Neural cell (in vitro differentiated cells): ENCODE data around the gene MYO3B. TPM values are rescaled to one million over a fixed set of nuclear protein-coding genes. Genes with fewer than 3 reads are reported as not detected.
"Not testable (repeated sequence)": the region's sequence is repeated elsewhere in the genome, so short reads cannot be mapped to it uniquely, and the experiment has no call there.

Experiments used
- H2AFZ ChIP-seq: fragments of 200-600, 300-800 bp; sonication (generic), shearing (Covaris generic); 2 replicates; pipeline ENCODE4 v1.6.0; 2014; ENCODE audit warnings: low read depth, mild to moderate bottlenecking, antibody characterized with exemption, low read length, moderate library complexity
- H3F3A ChIP-seq: fragments of 200-600 bp; shearing (Covaris generic); 2 replicates; pipeline ENCODE4 v1.6.1; 2016; ENCODE audit warnings: mild to moderate bottlenecking, moderate library complexity, mixed read lengths, antibody characterized with exemption, low read length; ENCODE audit not compliant: insufficient read depth, poor library complexity, severe bottlenecking
- H3K27ac ChIP-seq: fragments of 200-600, 300-800 bp; sonication (generic), shearing (Covaris generic); 2 replicates; pipeline ENCODE4 v1.5.1; 2014; ENCODE audit warnings: mild to moderate bottlenecking, low read length, moderate library complexity
- H3K27me3 ChIP-seq: fragments of 300-800, 200-600 bp; sonication (generic), shearing (Covaris generic); 2 replicates; pipeline ENCODE4 v1.6.0; 2014; ENCODE audit warnings: mild to moderate bottlenecking, low read depth, low read length, moderate library complexity; ENCODE audit not compliant: insufficient read depth
- H3K36me3 ChIP-seq: fragments of 300-800, 200-600 bp; sonication (generic), shearing (Covaris generic); 2 replicates; pipeline ENCODE4 v1.5.1; 2014; ENCODE audit warnings: mild to moderate bottlenecking, antibody characterized with exemption, low read length, moderate library complexity; ENCODE audit not compliant: insufficient read depth
- H3K4me2 ChIP-seq: fragments of 300-800, 200-600 bp; sonication (generic), shearing (Covaris generic); 2 replicates; pipeline ENCODE4 v1.6.0; 2014; ENCODE audit warnings: mild to moderate bottlenecking, low read length
- H3K4me3 ChIP-seq: fragments of 300-800, 200-600 bp; sonication (generic), shearing (Covaris generic); 2 replicates; pipeline ENCODE4 v1.5.1; 2014; ENCODE audit warnings: mild to moderate bottlenecking, low read length, moderate library complexity
- H3K79me2 ChIP-seq: fragments of 200-600 bp; shearing (Covaris generic); replicated peaks from 2 replicates; pipeline ENCODE4 v1.6.0; 2014; ENCODE audit warnings: mild to moderate bottlenecking, low read length, moderate library complexity; ENCODE audit not compliant: insufficient read depth
- H3K9ac ChIP-seq: fragments of 300-800, 200-600 bp; sonication (generic), shearing (Covaris generic); 2 replicates; pipeline ENCODE4 v1.6.1; 2016; ENCODE audit warnings: mild to moderate bottlenecking, low read length, mixed read lengths
- H3K9me2 ChIP-seq: fragments of 200-600 bp; shearing (Covaris generic); 2 replicates; pipeline ENCODE4 v1.6.1; 2016; ENCODE audit warnings: mild to moderate bottlenecking, low read length, mixed read lengths; ENCODE audit not compliant: insufficient read depth
- H3K9me3 ChIP-seq: fragments of 200-600, 300-800 bp; sonication (generic), shearing (Covaris generic); 2 replicates; pipeline ENCODE4 v1.6.1; 2016; ENCODE audit warnings: mild to moderate bottlenecking, mixed run types, low read length, moderate library complexity, mixed read lengths
- H4K20me1 ChIP-seq: fragments of 200-600 bp; shearing (Covaris generic); 2 replicates; pipeline ENCODE4 v1.6.1; 2016; ENCODE audit warnings: mild to moderate bottlenecking, mixed run types; ENCODE audit not compliant: insufficient read depth
- EP300 ChIP-seq: fragments of 450-650 bp; conservative IDR thresholded peaks from 2 replicates; pipeline ENCODE4 v1.6.1; 2014; ENCODE audit warnings: antibody characterized with exemption, mild to moderate bottlenecking, moderate library complexity; ENCODE audit not compliant: poor library complexity, severe bottlenecking
- EZH2 ChIP-seq: fragments of 200-600, 300-800 bp; shearing (Covaris generic), sonication (generic); IDR thresholded peaks from 2 replicates; pipeline ENCODE4 v1.6.1; 2014; ENCODE audit warnings: antibody characterized with exemption, low read length, borderline replicate concordance, mild to moderate bottlenecking; ENCODE audit not compliant: insufficient read depth, poor library complexity, severe bottlenecking
- MXI1 ChIP-seq: fragments of 450-650 bp; conservative IDR thresholded peaks from 2 replicates; pipeline ENCODE4 v1.6.1; 2014; ENCODE audit warnings: antibody characterized with exemption, mild to moderate bottlenecking; ENCODE audit not compliant: poor library complexity, severe bottlenecking
- POLR2AphosphoS5 ChIP-seq: IDR thresholded peaks from 2 replicates; pipeline ENCODE4 v1.6.1; 2012
- RAD21 ChIP-seq: fragments of 450-650 bp; conservative IDR thresholded peaks from 2 replicates; pipeline ENCODE4 v1.6.1; 2014; ENCODE audit warnings: antibody characterized with exemption, mild to moderate bottlenecking, moderate library complexity
- REST ChIP-seq: IDR thresholded peaks from 2 replicates; pipeline ENCODE4 v1.6.1; 2012; ENCODE audit warnings: borderline replicate concordance
- SMC3 ChIP-seq: fragments of 450-650 bp; conservative IDR thresholded peaks from 2 replicates; pipeline ENCODE4 v1.6.1; 2014; ENCODE audit warnings: antibody characterized with exemption, mild to moderate bottlenecking, moderate library complexity; ENCODE audit not compliant: poor library complexity
- TAF1 ChIP-seq: IDR thresholded peaks from 2 replicates; pipeline ENCODE4 v1.6.1; 2012; ENCODE audit warnings: low read depth
- polyA plus RNA-seq: library from polyadenylated mRNA; depleted of rRNA; stranded (reverse); fragments of >200 nt; gene quantifications from 2 replicates; pipeline ENCODE4 v1.2.3, GENCODE V29; 2014
- TF ChIP-seq, protein P1 (sequence below): fragments of 450-650 bp; IDR thresholded peaks from 2 replicates; pipeline ENCODE4 v1.5.1; 2014; ENCODE audit warnings: antibody characterized with exemption, mild to moderate bottlenecking, moderate library complexity; ENCODE audit not compliant: poor library complexity, severe bottlenecking

Gene MYO3B
- polyA plus RNA-seq, 1 donor from 2014 or later, result 0.11 TPM

DNA sequence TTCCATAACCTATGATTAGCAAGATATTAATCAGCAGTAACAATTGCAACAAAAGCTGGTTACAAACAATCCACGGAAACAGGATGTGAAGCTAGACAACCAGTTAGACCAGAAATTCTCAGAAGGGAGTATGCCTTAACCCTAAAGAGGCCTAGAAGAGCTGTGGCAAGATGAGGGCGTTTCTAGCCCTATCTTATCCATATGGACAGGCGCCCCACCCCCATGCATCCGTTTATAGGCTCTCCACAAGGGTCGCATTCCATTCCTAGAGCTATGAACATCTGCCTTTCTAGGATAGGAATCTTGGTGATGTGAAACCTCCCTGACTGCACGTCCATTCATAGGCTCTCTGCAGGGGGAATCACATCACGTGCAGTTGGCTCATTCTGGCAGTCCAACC lies 441.0 kb downstream of the MYO3B start:
- not testable (repeated sequence) for H3F3A ChIP-seq, H3K4me3 ChIP-seq, H3K9me2 ChIP-seq, H4K20me1 ChIP-seq, H3K9me3 ChIP-seq, H3K36me3 ChIP-seq, H3K27me3 ChIP-seq, H3K4me2 ChIP-seq, H2AFZ ChIP-seq, H3K9ac ChIP-seq, H3K27ac ChIP-seq, H3K79me2 ChIP-seq

GRCh38 chr2:170635094-170635493 lies 457.1 kb downstream of the MYO3B start:
- not testable (repeated sequence) for H3K9ac ChIP-seq, H2AFZ ChIP-seq, H3K27me3 ChIP-seq, H3K36me3 ChIP-seq, H3K9me3 ChIP-seq, H4K20me1 ChIP-seq, H3K79me2 ChIP-seq, H3K27ac ChIP-seq, H3K4me3 ChIP-seq, H3F3A ChIP-seq, H3K4me2 ChIP-seq, H3K9me2 ChIP-seq

DNA sequence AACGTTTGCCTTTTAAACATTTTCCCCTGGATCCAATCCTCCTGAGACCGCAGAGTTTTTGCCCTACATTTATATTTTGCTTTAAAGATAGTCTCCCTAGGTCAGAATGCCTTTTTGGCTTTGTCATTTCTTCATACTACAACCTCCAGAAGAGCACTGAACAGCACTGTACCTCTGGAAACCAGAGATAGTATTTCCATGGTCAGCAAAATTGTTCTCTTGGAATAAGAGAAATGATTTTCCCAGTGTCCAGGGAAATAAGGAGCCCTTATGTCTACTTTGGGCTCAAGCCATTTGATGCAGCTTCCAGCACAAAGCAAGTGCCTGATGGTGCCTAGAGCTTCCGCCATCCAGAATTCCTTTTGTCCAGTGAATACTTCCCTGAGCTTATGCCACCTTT lies 461.7 kb downstream of the MYO3B start:
- no peaks in the 10 kb centered on the region for H3K9me3 ChIP-seq
- H3K4me3 ChIP-seq, result no peak overlapping the region
- no peak overlapping the region for H3K9ac ChIP-seq
- H3K79me2 ChIP-seq, result no peaks in the 10 kb centered on the region
- no peak overlapping the region for H3K4me2 ChIP-seq
- H3K27me3 ChIP-seq, result no peaks in the 10 kb centered on the region
- no peak overlapping the region for H2AFZ ChIP-seq
- H4K20me1 ChIP-seq, result no peaks in the 10 kb centered on the region
- H3K9me2 ChIP-seq, result no peaks in the 10 kb centered on the region
- H3K27ac ChIP-seq, result no peak overlapping the region
- TF ChIP-seq TAF1 (no peak), SMC3 (no peak), EZH2 (no peak), MXI1 (no peak), EP300 (no peak), POLR2AphosphoS5 (no peak), RAD21 (no peak), REST (no peak)
- TF ChIP-seq, protein P1, sequence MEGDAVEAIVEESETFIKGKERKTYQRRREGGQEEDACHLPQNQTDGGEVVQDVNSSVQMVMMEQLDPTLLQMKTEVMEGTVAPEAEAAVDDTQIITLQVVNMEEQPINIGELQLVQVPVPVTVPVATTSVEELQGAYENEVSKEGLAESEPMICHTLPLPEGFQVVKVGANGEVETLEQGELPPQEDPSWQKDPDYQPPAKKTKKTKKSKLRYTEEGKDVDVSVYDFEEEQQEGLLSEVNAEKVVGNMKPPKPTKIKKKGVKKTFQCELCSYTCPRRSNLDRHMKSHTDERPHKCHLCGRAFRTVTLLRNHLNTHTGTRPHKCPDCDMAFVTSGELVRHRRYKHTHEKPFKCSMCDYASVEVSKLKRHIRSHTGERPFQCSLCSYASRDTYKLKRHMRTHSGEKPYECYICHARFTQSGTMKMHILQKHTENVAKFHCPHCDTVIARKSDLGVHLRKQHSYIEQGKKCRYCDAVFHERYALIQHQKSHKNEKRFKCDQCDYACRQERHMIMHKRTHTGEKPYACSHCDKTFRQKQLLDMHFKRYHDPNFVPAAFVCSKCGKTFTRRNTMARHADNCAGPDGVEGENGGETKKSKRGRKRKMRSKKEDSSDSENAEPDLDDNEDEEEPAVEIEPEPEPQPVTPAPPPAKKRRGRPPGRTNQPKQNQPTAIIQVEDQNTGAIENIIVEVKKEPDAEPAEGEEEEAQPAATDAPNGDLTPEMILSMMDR, result no peak
- H3F3A ChIP-seq, result no peaks in the 10 kb centered on the region
- H3K36me3 ChIP-seq, result no peaks in the 10 kb centered on the region
